Mesenchymal stem cell (in vitro differentiated cells and primary cell): ENCODE results near the gene WFDC8.

Experiments
- DNase-seq: peaks from one replicate; pipeline ENCODE4 v3.0.0-alpha.2; 2013
- H2AFZ ChIP-seq: one replicate; pipeline ENCODE4 v1.6.1; 2013; ENCODE audit warnings: low read depth, mild to moderate bottlenecking, control low read depth, inconsistent platforms, low read length, moderate library complexity
- H2AK5ac ChIP-seq: 2 replicates; pipeline ENCODE4 v1.6.1; 2013; ENCODE audit warnings: low read length, moderate library complexity, mild to moderate bottlenecking, inconsistent platforms; ENCODE audit not compliant: severe bottlenecking
- H2BK120ac ChIP-seq: one replicate; pipeline ENCODE4 v1.6.1; 2013; ENCODE audit warnings: low read depth, mild to moderate bottlenecking, inconsistent platforms, low read length, moderate library complexity
- H2BK12ac ChIP-seq, 2 experiments: one replicate each; pipeline ENCODE4 v1.6.1; 2013; ENCODE audit warnings: inconsistent platforms in 2 of 2, low read length in 2 of 2, mild to moderate bottlenecking in 2 of 2, moderate library complexity in 2 of 2, control low read depth in 1 of 2
- H2BK15ac ChIP-seq: one replicate; pipeline ENCODE4 v1.6.1; 2013; ENCODE audit warnings: mild to moderate bottlenecking, low read depth, inconsistent platforms; ENCODE audit not compliant: poor library complexity, severe bottlenecking
- H2BK5ac ChIP-seq: 2 replicates; pipeline ENCODE4 v1.6.1; 2013; ENCODE audit warnings: low read depth, mild to moderate bottlenecking, low read length, control low read depth, inconsistent platforms; ENCODE audit not compliant: poor library complexity, severe bottlenecking
- H3K14ac ChIP-seq, 2 experiments: one replicate each; pipeline ENCODE4 v1.6.1; 2013; ENCODE audit warnings: inconsistent platforms in 2 of 2, low read length in 2 of 2, control low read depth in 1 of 2, mild to moderate bottlenecking in 1 of 2, moderate library complexity in 1 of 2
- H3K18ac ChIP-seq, 2 experiments: one replicate each; pipeline ENCODE4 v1.6.1; 2013; ENCODE audit warnings: inconsistent platforms in 2 of 2, low read length in 2 of 2, control low read depth in 1 of 2, low read depth in 1 of 2, mild to moderate bottlenecking in 1 of 2
- H3K23ac ChIP-seq, 2 experiments: one replicate each; pipeline ENCODE4 v1.6.1; 2013; ENCODE audit warnings: inconsistent platforms in 2 of 2, low read length in 2 of 2, mild to moderate bottlenecking in 2 of 2, moderate library complexity in 2 of 2, control low read depth in 1 of 2
- H3K27ac ChIP-seq: 2 replicates; pipeline ENCODE4 v1.5.1; 2013; ENCODE audit warnings: mild to moderate bottlenecking, moderate library complexity, low read length, control low read depth, inconsistent platforms; ENCODE audit not compliant: poor library complexity, severe bottlenecking
- H3K27me3 ChIP-seq, 2 experiments: 2 replicates each; pipeline versions ENCODE4 v1.6.1 to v1.7.0; 2013; ENCODE audit warnings: low read length in 2 of 2, mild to moderate bottlenecking in 2 of 2, moderate library complexity in 2 of 2, control low read depth in 1 of 2, inconsistent platforms in 1 of 2; ENCODE audit not compliant: control insufficient read depth in 1 of 2, insufficient read depth in 1 of 2
- H3K36me3 ChIP-seq, 2 experiments: 2 replicates each; pipeline versions ENCODE4 v1.6.1 to v1.7.0; 2013; ENCODE audit warnings: low read length in 2 of 2, control low read depth in 1 of 2, inconsistent platforms in 1 of 2, low read depth in 1 of 2, mild to moderate bottlenecking in 1 of 2; ENCODE audit not compliant: insufficient read depth in 2 of 2, control insufficient read depth in 1 of 2
- H3K4ac ChIP-seq, 2 experiments: one replicate each; pipeline ENCODE4 v1.6.1; 2013; ENCODE audit warnings: inconsistent platforms in 2 of 2, low read length in 2 of 2, mild to moderate bottlenecking in 2 of 2, moderate library complexity in 2 of 2, control low read depth in 1 of 2, low read depth in 1 of 2
- H3K4me1 ChIP-seq: 2 replicates; pipeline ENCODE4 v1.6.1; 2013; ENCODE audit warnings: low read depth, low read length, control low read depth; ENCODE audit not compliant: control insufficient read depth, insufficient read depth
- H3K4me2 ChIP-seq: 2 replicates; pipeline ENCODE4 v1.6.1; 2013; ENCODE audit warnings: low read length, mild to moderate bottlenecking, inconsistent platforms; ENCODE audit not compliant: poor library complexity, severe bottlenecking
- H3K4me3 ChIP-seq, 2 experiments: 2 replicates each; pipeline versions ENCODE4 v1.5.1 to v1.7.0; 2013; ENCODE audit warnings: low read length in 2 of 2, mild to moderate bottlenecking in 2 of 2, control low read depth in 1 of 2, low read depth in 1 of 2; ENCODE audit not compliant: insufficient read depth in 1 of 2
- H3K79me1 ChIP-seq: replicated peaks from 2 replicates; pipeline ENCODE4 v1.6.1; 2013; ENCODE audit warnings: mild to moderate bottlenecking, control low read depth, low read length, inconsistent platforms; ENCODE audit not compliant: poor library complexity, severe bottlenecking
- H3K9ac ChIP-seq: 2 replicates; pipeline ENCODE4 v1.7.0; 2013; ENCODE audit warnings: mild to moderate bottlenecking, low read length, moderate library complexity
- H3K9me3 ChIP-seq: 2 replicates; pipeline ENCODE4 v1.7.0; 2013; ENCODE audit warnings: mild to moderate bottlenecking, low read length; ENCODE audit not compliant: control insufficient read depth
- H4K8ac ChIP-seq: one replicate; pipeline ENCODE4 v1.6.1; 2013; ENCODE audit warnings: inconsistent platforms, mild to moderate bottlenecking, low read length, moderate library complexity
- H4K91ac ChIP-seq: one replicate; pipeline ENCODE4 v1.6.1; 2013; ENCODE audit warnings: mild to moderate bottlenecking, low read length, inconsistent platforms
- WGBS: methylation state at CpG from one replicate; pipeline ENCODE4 v1.1.7; 2013; ENCODE audit warnings: mixed read lengths; 5-methylcytosine and 5-hydroxymethylcytosine counted together

The WFDC8 gene

GRCh38 chr20:45564760-45565276, 14.3 kb downstream of the WFDC8 start:
- Histone ChIP-seq H4K8ac (no peak overlapping the region), H3K79me1 (no peaks in the 10 kb centered on the region), H3K36me3 (no peaks in the 10 kb centered on the region), H3K9me3 (no peaks in the 10 kb centered on the region), H2BK12ac (no peak overlapping the region), H3K27me3 (peaks cover 0 to 41% of the 10 kb centered on the region in 2 experiments), H4K91ac (no peak overlapping the region), H2AFZ (no peak overlapping the region), H3K4me2 (no peak overlapping the region), H3K23ac (no peak overlapping the region), H2BK15ac (no peak overlapping the region), H3K4me3 (no peak overlapping the region), H3K14ac (no peak overlapping the region), H3K18ac (no peak overlapping the region), H3K4ac (no peak overlapping the region), H3K4me1 (no peaks in the 10 kb centered on the region), H2BK120ac (no peak overlapping the region), H2BK5ac (no peak overlapping the region), H3K9ac (no peak overlapping the region), H2AK5ac (no peak overlapping the region), H3K27ac (no peak overlapping the region)
- WGBS, result 50% methylated on average over 1 of the region's 2 CpGs
- DNase-seq, result no peak

GRCh38 chr20:45555198-45555597, 23.9 kb downstream of the WFDC8 start:
- Histone ChIP-seq H3K9ac (no peak overlapping the region), H3K4me3 (no peak overlapping the region), H3K4me2 (no peak overlapping the region), H3K79me1 (no peaks in the 10 kb centered on the region), H3K4me1 (no peaks in the 10 kb centered on the region), H4K8ac (no peak overlapping the region), H3K4ac (no peak overlapping the region), H2BK15ac (no peak overlapping the region), H3K23ac (no peak overlapping the region), H3K36me3 (no peaks in the 10 kb centered on the region), H3K9me3 (no peaks in the 10 kb centered on the region), H2BK120ac (no peak overlapping the region), H2AFZ (no peak overlapping the region), H3K27me3 (peaks cover 0 to 28% of the 10 kb centered on the region in 2 experiments), H4K91ac (no peak overlapping the region), H3K18ac (no peak overlapping the region), H3K14ac (no peak overlapping the region), H2AK5ac (no peak overlapping the region), H2BK12ac (no peak overlapping the region), H2BK5ac (no peak overlapping the region), H3K27ac (no peak overlapping the region)
- 67% methylated on average over 1 of the region's 1 CpG for WGBS
- DNase-seq, result no peak

- Histone ChIP-seq H2BK12ac (no peak overlapping the region), H3K4me3 (no peak overlapping the region), H3K27me3 (peaks cover 3 to 11% of the 10 kb centered on the region in 2 experiments), H3K9ac (no peak overlapping the region), H3K36me3 (no peaks in the 10 kb centered on the region), H3K27ac (no peak overlapping the region), H3K9me3 (no peaks in the 10 kb centered on the region), H2BK120ac (no peak overlapping the region), H4K8ac (no peak overlapping the region), H2AFZ (no peak overlapping the region), H3K14ac (no peak overlapping the region), H3K18ac (no peak overlapping the region), H4K91ac (no peak overlapping the region), H3K79me1 (no peaks in the 10 kb centered on the region), H2BK15ac (no peak overlapping the region), H2BK5ac (no peak overlapping the region), H3K23ac (no peak overlapping the region), H3K4me1 (no peaks in the 10 kb centered on the region), H3K4ac (no peak overlapping the region), H3K4me2 (no peak overlapping the region), H2AK5ac (no peak overlapping the region)
- 64% methylated on average over 2 of the region's 2 CpGs for WGBS
- DNase-seq, result no peak
Observed at GRCh38 chr20:45552456-45552855, 26.6 kb downstream of the WFDC8 start.

- DNase-seq, result no peak
- Histone ChIP-seq H2AK5ac (no peak overlapping the region), H2BK120ac (no peak overlapping the region), H3K23ac (no peak overlapping the region), H2AFZ (no peak overlapping the region), H2BK12ac (no peak overlapping the region), H3K9ac (no peak overlapping the region), H2BK15ac (no peak overlapping the region), H3K4me1 (no peaks in the 10 kb centered on the region), H4K8ac (no peak overlapping the region), H4K91ac (no peak overlapping the region), H2BK5ac (no peak overlapping the region), H3K27ac (no peak overlapping the region), H3K4me3 (no peak overlapping the region), H3K4ac (no peak overlapping the region), H3K18ac (no peak overlapping the region), H3K14ac (no peak overlapping the region), H3K27me3 (peaks cover 10 to 13% of the 10 kb centered on the region in 2 experiments), H3K79me1 (no peaks in the 10 kb centered on the region), H3K36me3 (no peaks in the 10 kb centered on the region), H3K9me3 (no peaks in the 10 kb centered on the region), H3K4me2 (no peak overlapping the region)
Observed at GRCh38 chr20:45550765-45551164, 28.3 kb downstream of the WFDC8 start.
